Osteocyte (in vitro differentiated cells): Measurements from ENCODE around the gene FTL. TPM values are rescaled to one million over a fixed set of nuclear protein-coding genes. Genes with fewer than 3 reads are reported as not detected.

Experiments
- DNase-seq: peaks from one replicate; pipeline ENCODE4 v3.0.0; 2021; ENCODE audit warnings: mixed read lengths; ENCODE audit not compliant: unreplicated experiment; ENCODE audit errors: extremely low spot score
- H3K27ac Mint-ChIP-seq: one replicate; pipeline ENCODE4 v1.8.0; 2021; ENCODE audit warnings: mild to moderate bottlenecking, mixed read lengths; ENCODE audit not compliant: unreplicated experiment
- H3K27me3 Mint-ChIP-seq: one replicate; pipeline ENCODE4 v1.8.0; 2021; ENCODE audit warnings: mixed read lengths; ENCODE audit not compliant: unreplicated experiment
- H3K36me3 Mint-ChIP-seq: one replicate; pipeline ENCODE4 v1.8.0; 2021; ENCODE audit warnings: mixed read lengths; ENCODE audit not compliant: unreplicated experiment
- H3K4me1 Mint-ChIP-seq: one replicate; pipeline ENCODE4 v1.8.0; 2021; ENCODE audit warnings: mixed read lengths; ENCODE audit not compliant: unreplicated experiment
- H3K4me3 Mint-ChIP-seq: one replicate; pipeline ENCODE4 v1.8.0; 2021; ENCODE audit warnings: mild to moderate bottlenecking, moderate library complexity, mixed read lengths; ENCODE audit not compliant: unreplicated experiment
- H3K9me3 Mint-ChIP-seq: one replicate; pipeline ENCODE4 v1.8.0; 2021; ENCODE audit warnings: mixed read lengths; ENCODE audit not compliant: unreplicated experiment
- total RNA-seq: library from RNA; stranded (reverse); gene quantifications from 2 replicates; pipeline ENCODE4 v1.2.1, GENCODE V29; 2021
- TF ChIP-seq, protein P1 (sequence below): fragments of 200-600 bp; sonication (generic); IDR thresholded peaks from 2 replicates; pipeline ENCODE4 v1.5.0; 2021; ENCODE audit warnings: antibody characterized with exemption, mild to moderate bottlenecking, moderate library complexity

FTL gene
- total RNA-seq, 1 donor from 2014 or later, result 2,792 TPM

GRCh38 chr19:48985711-48986110 is 20.6 kb downstream of the FTL start:
- H3K27ac Mint-ChIP-seq, result no peak overlapping the region

DNA sequence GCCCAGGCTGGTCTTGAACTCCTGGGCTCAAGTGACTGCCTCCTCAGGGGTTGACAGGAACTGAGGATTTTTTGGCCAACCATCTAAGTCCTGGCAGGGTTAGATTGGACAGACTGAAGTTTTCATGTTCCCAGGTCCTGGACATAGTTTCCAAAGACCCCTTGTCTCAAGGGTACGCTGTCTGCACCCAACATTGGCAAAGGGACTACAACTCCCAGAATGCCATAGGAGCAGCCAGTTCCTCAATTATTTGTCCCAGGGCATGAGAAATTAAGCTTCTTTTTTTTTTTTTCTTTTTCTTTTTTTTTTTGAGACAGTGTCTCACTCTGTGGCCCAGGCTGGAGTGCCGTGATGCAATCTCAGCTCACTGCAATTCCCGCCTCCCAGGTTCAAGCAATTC is 21.1 kb downstream of the FTL start:
- Mint-ChIP-seq H3K36me3 (peaks cover 24% of the 10 kb centered on the region), H3K4me1 (peaks cover 4% of the 10 kb centered on the region), H3K4me3 (no peak overlapping the region), H3K27me3 (no peaks in the 10 kb centered on the region), H3K27ac (no peak overlapping the region), H3K9me3 (no peaks in the 10 kb centered on the region)
- TF ChIP-seq, protein P1, sequence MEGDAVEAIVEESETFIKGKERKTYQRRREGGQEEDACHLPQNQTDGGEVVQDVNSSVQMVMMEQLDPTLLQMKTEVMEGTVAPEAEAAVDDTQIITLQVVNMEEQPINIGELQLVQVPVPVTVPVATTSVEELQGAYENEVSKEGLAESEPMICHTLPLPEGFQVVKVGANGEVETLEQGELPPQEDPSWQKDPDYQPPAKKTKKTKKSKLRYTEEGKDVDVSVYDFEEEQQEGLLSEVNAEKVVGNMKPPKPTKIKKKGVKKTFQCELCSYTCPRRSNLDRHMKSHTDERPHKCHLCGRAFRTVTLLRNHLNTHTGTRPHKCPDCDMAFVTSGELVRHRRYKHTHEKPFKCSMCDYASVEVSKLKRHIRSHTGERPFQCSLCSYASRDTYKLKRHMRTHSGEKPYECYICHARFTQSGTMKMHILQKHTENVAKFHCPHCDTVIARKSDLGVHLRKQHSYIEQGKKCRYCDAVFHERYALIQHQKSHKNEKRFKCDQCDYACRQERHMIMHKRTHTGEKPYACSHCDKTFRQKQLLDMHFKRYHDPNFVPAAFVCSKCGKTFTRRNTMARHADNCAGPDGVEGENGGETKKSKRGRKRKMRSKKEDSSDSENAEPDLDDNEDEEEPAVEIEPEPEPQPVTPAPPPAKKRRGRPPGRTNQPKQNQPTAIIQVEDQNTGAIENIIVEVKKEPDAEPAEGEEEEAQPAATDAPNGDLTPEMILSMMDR, result no peak
- no peak for DNase-seq

More at GRCh38 chr19:48985711-48986110, 20.6 kb downstream of the FTL start:
- Mint-ChIP-seq H3K4me1 (peaks cover 4% of the 10 kb centered on the region), H3K27me3 (no peaks in the 10 kb centered on the region), H3K36me3 (peaks cover 24% of the 10 kb centered on the region), H3K9me3 (no peaks in the 10 kb centered on the region), H3K4me3 (no peak overlapping the region)
- TF ChIP-seq, protein P1, result no peak
- no peak for DNase-seq

DNA sequence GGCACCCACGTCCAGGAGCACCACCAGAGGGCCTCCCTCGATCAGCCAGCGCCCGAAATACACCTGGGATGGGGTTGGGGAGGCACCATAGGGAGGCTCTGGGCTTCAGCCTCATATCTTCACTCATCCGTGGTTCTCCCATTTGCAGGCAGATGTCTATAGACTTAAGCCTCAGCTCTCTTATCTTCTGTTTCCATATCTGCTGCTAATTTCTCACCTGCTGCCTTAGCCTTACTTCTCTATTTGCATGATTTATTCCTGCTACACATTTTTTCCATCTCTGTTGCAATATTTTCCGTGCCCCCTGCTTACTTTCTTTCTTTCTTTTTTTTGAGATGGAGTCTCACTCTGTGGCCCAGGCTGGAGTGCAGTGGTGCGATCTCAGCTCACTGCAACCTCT is 22.2 kb downstream of the FTL start:
- DNase-seq, result no peak
- TF ChIP-seq, protein P1, result no peak
- no peaks in the 10 kb centered on the region for H3K9me3 Mint-ChIP-seq
- no peaks in the 10 kb centered on the region for H3K27me3 Mint-ChIP-seq
- H3K4me3 Mint-ChIP-seq, result no peak overlapping the region
- H3K36me3 Mint-ChIP-seq, result peaks cover 19% of the 10 kb centered on the region
- peaks cover 9% of the 10 kb centered on the region for H3K4me1 Mint-ChIP-seq
- H3K27ac Mint-ChIP-seq, result no peak overlapping the region

DNA sequence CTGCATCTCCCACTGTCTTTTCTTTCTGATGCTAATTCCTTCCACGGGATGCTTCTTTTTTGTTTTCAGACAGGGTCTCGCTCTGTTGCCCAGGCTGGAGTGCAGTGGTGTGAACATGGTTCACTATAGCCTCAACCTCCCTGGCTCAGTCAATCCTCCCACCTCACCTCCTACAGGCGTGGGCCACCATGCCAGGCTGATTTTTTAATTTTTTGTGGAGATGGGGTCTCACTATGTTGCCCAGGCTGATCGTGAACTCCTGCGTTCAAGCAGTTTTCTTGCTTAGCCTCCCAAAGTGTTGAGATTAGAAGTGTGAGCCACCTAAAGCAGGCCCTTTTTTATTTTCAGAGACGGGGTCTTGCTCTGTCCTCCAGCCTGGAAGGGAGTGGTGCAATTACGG is 23.2 kb downstream of the FTL start:
- DNase-seq, result no peak
- H3K27me3 Mint-ChIP-seq, result no peaks in the 10 kb centered on the region
- TF ChIP-seq, protein P1, result no peak
- H3K27ac Mint-ChIP-seq, result no peak overlapping the region
- H3K9me3 Mint-ChIP-seq, result no peaks in the 10 kb centered on the region
- no peak overlapping the region for H3K4me3 Mint-ChIP-seq
- peaks cover 14% of the 10 kb centered on the region for H3K36me3 Mint-ChIP-seq
- peaks cover 9% of the 10 kb centered on the region for H3K4me1 Mint-ChIP-seq

GRCh38 chr19:48988860-48989259 is 23.8 kb downstream of the FTL start:
- Mint-ChIP-seq H3K27ac (no peak overlapping the region), H3K9me3 (no peaks in the 10 kb centered on the region), H3K4me3 (no peak overlapping the region), H3K27me3 (no peaks in the 10 kb centered on the region), H3K4me1 (peaks cover 11% of the 10 kb centered on the region), H3K36me3 (peaks cover 10% of the 10 kb centered on the region)
- TF ChIP-seq, protein P1, result no peak
- no peak for DNase-seq
